ENCODE results near the gene TOB1. TPM values are rescaled to one million over a fixed set of nuclear protein-coding genes. Genes with fewer than 3 reads are reported as not detected.

The TOB1 gene
- total and polyA plus RNA-seq, 2 experiments from 2014 or later = 12.1 to 46.9 TPM

DNA sequence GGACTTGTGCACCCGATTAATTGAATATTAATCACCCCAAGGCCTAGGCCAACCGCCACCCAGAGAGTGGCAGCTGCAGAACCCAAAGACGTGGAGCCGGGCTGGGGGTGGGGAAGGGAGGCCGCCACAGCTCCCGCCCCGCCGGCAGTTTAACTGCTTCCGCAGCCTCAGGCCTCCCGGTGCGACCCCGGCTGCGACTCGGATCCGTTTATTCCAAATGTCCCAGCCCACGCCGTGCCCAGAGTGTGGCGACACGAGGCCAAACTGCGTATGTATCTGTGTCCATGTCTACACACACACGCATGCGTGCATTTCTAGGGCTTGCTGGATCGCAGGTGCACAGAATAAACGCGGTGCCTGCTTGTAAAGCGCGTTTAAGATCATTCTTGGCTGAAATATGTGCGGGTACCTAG lies 802 bp upstream of the TOB1 start:
- peak; percentile 77 for DNase-seq (ENCODE audit: low spot score)
- TF ChIP-seq POLR2AphosphoS5 (IDR thresholded peaks at IDR 0.05; ENCODE audit: low read depth) (no peak), STAT1 (IDR thresholded peaks at IDR 0.05; ENCODE audit: unreplicated experiment) (no peak), CREB1 (CRISPR knock-in tag; IDR thresholded peaks at IDR 0.05; ENCODE audit: low read depth) (no peak)
- TF ChIP-seq, protein P1, sequence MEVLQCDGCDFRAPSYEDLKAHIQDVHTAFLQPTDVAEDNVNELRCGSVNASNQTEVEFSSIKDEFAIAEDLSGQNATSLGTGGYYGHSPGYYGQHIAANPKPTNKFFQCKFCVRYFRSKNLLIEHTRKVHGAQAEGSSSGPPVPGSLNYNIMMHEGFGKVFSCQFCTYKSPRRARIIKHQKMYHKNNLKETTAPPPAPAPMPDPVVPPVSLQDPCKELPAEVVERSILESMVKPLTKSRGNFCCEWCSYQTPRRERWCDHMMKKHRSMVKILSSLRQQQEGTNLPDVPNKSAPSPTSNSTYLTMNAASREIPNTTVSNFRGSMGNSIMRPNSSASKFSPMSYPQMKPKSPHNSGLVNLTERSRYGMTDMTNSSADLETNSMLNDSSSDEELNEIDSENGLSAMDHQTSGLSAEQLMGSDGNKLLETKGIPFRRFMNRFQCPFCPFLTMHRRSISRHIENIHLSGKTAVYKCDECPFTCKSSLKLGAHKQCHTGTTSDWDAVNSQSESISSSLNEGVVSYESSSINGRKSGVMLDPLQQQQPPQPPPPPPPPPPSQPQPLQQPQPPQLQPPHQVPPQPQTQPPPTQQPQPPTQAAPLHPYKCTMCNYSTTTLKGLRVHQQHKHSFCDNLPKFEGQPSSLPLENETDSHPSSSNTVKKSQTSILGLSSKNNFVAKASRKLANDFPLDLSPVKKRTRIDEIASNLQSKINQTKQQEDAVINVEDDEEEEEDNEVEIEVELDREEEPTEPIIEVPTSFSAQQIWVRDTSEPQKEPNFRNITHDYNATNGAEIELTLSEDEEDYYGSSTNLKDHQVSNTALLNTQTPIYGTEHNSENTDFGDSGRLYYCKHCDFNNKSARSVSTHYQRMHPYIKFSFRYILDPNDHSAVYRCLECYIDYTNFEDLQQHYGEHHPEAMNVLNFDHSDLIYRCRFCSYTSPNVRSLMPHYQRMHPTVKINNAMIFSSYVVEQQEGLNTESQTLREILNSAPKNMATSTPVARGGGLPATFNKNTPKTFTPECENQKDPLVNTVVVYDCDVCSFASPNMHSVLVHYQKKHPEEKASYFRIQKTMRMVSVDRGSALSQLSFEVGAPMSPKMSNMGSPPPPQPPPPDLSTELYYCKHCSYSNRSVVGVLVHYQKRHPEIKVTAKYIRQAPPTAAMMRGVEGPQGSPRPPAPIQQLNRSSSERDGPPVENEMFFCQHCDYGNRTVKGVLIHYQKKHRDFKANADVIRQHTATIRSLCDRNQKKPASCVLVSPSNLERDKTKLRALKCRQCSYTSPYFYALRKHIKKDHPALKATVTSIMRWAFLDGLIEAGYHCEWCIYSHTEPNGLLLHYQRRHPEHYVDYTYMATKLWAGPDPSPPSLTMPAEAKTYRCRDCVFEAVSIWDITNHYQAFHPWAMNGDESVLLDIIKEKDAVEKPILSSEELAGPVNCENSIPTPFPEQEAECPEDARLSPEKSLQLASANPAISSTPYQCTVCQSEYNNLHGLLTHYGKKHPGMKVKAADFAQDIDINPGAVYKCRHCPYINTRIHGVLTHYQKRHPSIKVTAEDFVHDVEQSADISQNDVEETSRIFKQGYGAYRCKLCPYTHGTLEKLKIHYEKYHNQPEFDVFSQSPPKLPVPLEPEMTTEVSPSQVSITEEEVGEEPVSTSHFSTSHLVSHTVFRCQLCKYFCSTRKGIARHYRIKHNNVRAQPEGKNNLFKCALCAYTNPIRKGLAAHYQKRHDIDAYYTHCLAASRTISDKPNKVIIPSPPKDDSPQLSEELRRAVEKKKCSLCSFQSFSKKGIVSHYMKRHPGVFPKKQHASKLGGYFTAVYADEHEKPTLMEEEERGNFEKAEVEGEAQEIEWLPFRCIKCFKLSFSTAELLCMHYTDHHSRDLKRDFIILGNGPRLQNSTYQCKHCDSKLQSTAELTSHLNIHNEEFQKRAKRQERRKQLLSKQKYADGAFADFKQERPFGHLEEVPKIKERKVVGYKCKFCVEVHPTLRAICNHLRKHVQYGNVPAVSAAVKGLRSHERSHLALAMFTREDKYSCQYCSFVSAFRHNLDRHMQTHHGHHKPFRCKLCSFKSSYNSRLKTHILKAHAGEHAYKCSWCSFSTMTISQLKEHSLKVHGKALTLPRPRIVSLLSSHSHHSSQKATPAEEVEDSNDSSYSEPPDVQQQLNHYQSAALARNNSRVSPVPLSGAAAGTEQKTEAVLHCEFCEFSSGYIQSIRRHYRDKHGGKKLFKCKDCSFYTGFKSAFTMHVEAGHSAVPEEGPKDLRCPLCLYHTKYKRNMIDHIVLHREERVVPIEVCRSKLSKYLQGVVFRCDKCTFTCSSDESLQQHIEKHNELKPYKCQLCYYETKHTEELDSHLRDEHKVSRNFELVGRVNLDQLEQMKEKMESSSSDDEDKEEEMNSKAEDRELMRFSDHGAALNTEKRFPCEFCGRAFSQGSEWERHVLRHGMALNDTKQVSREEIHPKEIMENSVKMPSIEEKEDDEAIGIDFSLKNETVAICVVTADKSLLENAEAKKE (CRISPR knock-in tag; IDR thresholded peaks at IDR 0.05) = no peak
- peak; percentile 20 for ATAC-seq
- no peaks in the 10 kb centered on the region; the same call in 2 of the 3 replicates for H3K9me3 Mint-ChIP-seq
- Histone ChIP-seq H3K4me2 (peak overlapping the region; percentile 93), H3K36me3 (ENCODE audit: insufficient read depth) (peaks cover 6% of the 10 kb centered on the region; the same call in 1 of the 2 replicates), H3K9me2 (ENCODE audit: insufficient read depth) (no peaks in the 10 kb centered on the region), H3F3A (replicated peaks; ENCODE audit: low read depth) (peaks cover 4% of the 10 kb centered on the region; the same call in 1 of the 2 replicates), H3K4me1 (ENCODE audit: insufficient read depth) (peaks cover 17% of the 10 kb centered on the region; the same call in 1 of the 2 replicates), H3K79me2 (replicated peaks; ENCODE audit: insufficient read depth) (peaks cover 32% of the 10 kb centered on the region), H2AFZ (peak overlapping the region; percentile 86; the same call in 1 of the 2 replicates), H4K20me1 (replicated peaks; ENCODE audit: insufficient read depth) (peaks cover 15% of the 10 kb centered on the region; the same call in 1 of the 2 replicates), H3K27ac (ENCODE audit: low read depth) (peak overlapping the region; percentile 99), H3K4me3 (peak overlapping the region; percentile 80), H3K27me3 (ENCODE audit: insufficient read depth) (no peaks in the 10 kb centered on the region)
- H3K36me3 Mint-ChIP-seq (ENCODE audit: low read depth) = peaks cover 15% of the 10 kb centered on the region
- peak overlapping the region; percentile 100 for H3K27ac Mint-ChIP-seq
- H3K4me3 Mint-ChIP-seq = peak overlapping the region; percentile 98
- H3K4me1 Mint-ChIP-seq = peaks cover 30% of the 10 kb centered on the region
- H3K27me3 Mint-ChIP-seq (ENCODE audit: insufficient read depth, low read depth, poor library complexity) = peaks cover 19% of the 10 kb centered on the region

DNA sequence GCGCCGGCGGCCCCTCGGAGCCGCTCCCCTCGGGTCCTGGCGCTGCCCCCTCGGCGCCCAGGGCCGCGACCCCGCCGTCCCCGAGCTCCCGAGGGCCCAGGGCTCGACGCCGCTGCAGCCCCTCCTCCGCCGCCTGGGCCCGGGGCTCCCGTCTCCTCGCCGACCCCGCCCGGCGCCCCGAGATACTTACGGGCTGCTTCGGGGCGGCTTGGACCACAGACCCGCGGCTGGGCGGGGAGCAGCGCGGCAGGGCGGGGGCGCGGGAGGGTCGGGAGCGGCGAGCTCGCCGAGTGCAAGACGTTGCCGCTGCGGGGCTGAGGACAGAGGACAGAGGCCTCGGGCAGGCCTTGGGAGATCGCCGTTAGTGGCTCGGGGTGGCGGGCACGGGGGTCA lies 290 bp downstream of the TOB1 start:
- DNase-seq (ENCODE audit: low spot score) = no peak
- Histone ChIP-seq H3K4me1 (ENCODE audit: insufficient read depth) (peaks cover 17% of the 10 kb centered on the region; the same call in 1 of the 2 replicates), H4K20me1 (replicated peaks; ENCODE audit: insufficient read depth) (peaks cover 15% of the 10 kb centered on the region; the same call in 1 of the 2 replicates), H3K36me3 (ENCODE audit: insufficient read depth) (peaks cover 6% of the 10 kb centered on the region; the same call in 1 of the 2 replicates), H3F3A (replicated peaks; ENCODE audit: low read depth) (peaks cover 4% of the 10 kb centered on the region; the same call in 1 of the 2 replicates), H3K27me3 (ENCODE audit: insufficient read depth) (no peaks in the 10 kb centered on the region), H3K9me2 (ENCODE audit: insufficient read depth) (no peaks in the 10 kb centered on the region), H3K27ac (ENCODE audit: low read depth) (peak overlapping the region; percentile 80; the same call in 1 of the 2 replicates), H3K4me3 (peak overlapping the region; percentile 80), H2AFZ (no peak overlapping the region), H3K4me2 (peak overlapping the region; percentile 91), H3K79me2 (replicated peaks; ENCODE audit: insufficient read depth) (peaks cover 32% of the 10 kb centered on the region)
- Mint-ChIP-seq H3K27me3 (ENCODE audit: insufficient read depth, low read depth, poor library complexity) (peaks cover 19% of the 10 kb centered on the region), H3K4me3 (peak overlapping the region; percentile 98), H3K36me3 (ENCODE audit: low read depth) (peaks cover 23% of the 10 kb centered on the region), H3K4me1 (peaks cover 32% of the 10 kb centered on the region), H3K27ac (no peak overlapping the region), H3K9me3 (no peaks in the 10 kb centered on the region; the same call in 2 of the 3 replicates)
- peak; percentile 4 for ATAC-seq
- TF ChIP-seq, protein P2, sequence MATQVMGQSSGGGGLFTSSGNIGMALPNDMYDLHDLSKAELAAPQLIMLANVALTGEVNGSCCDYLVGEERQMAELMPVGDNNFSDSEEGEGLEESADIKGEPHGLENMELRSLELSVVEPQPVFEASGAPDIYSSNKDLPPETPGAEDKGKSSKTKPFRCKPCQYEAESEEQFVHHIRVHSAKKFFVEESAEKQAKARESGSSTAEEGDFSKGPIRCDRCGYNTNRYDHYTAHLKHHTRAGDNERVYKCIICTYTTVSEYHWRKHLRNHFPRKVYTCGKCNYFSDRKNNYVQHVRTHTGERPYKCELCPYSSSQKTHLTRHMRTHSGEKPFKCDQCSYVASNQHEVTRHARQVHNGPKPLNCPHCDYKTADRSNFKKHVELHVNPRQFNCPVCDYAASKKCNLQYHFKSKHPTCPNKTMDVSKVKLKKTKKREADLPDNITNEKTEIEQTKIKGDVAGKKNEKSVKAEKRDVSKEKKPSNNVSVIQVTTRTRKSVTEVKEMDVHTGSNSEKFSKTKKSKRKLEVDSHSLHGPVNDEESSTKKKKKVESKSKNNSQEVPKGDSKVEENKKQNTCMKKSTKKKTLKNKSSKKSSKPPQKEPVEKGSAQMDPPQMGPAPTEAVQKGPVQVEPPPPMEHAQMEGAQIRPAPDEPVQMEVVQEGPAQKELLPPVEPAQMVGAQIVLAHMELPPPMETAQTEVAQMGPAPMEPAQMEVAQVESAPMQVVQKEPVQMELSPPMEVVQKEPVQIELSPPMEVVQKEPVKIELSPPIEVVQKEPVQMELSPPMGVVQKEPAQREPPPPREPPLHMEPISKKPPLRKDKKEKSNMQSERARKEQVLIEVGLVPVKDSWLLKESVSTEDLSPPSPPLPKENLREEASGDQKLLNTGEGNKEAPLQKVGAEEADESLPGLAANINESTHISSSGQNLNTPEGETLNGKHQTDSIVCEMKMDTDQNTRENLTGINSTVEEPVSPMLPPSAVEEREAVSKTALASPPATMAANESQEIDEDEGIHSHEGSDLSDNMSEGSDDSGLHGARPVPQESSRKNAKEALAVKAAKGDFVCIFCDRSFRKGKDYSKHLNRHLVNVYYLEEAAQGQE (IDR thresholded peaks at IDR 0.05; ENCODE audit: unreplicated experiment) = no peak
- TF ChIP-seq ZNF331 (CRISPR knock-in tag; IDR thresholded peaks at IDR 0.05; ENCODE audit: low read depth) = no peak
- no peak for TF ChIP-seq ZNF114 (CRISPR knock-in tag; IDR thresholded peaks at IDR 0.05)
- no peak for TF ChIP-seq CREB1 (CRISPR knock-in tag; IDR thresholded peaks at IDR 0.05; ENCODE audit: low read depth)
- no peak for TF ChIP-seq EZH2phosphoT487 (IDR thresholded peaks at IDR 0.05; ENCODE audit: unreplicated experiment)
